RPMI7951 (cell line): ENCODE measurements around the gene SSNA1. TPM values are rescaled to one million over a fixed set of nuclear protein-coding genes. Genes with fewer than 3 reads are reported as not detected.
A peak's percentile ranks its signal among the peaks of the same experiment; 100 is the strongest.

ENCODE experiments used
- DNase-seq: peaks from one replicate; pipeline ENCODE4 v3.0.0-alpha.2; 2012; ENCODE audit warnings: low read depth
- total RNA-seq: library from RNA; depleted of rRNA; stranded (reverse); fragments of >200 nt; shearing (Covaris generic); gene quantifications from 2 replicates; pipeline ENCODE4 v1.2.3, GENCODE V29; 2014

Gene SSNA1
- total RNA-seq, 1 experiment from 2014 or later = 72.8 TPM

DNA sequence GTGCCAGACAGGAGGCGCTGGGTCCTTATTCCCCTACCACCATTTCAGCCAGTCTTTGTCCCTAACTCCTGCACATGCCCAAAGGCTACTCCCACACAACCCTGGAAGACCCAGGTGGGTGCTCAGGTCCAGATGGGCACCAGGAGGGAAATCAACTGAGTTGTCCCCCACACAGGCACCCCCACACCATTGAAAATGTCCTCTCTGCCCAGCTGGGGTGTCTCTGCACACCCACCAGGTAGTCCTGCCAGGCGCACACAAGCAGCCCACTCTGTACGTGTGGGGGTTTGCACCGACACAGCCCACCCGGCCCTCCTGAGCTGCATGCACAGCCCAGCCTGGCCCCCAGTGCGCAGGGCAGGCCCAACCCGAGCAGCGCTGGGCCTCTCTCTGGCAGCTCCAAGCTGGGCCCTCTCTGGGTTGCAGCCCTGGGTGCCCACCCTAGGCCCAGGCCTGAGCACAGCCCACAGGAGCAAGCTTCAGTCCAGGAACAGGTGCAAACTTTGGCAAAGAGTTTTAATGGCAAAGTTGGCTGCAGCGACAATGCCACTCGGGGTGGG is 31.4 kb downstream of the SSNA1 start:
- no peak for DNase-seq

DNA sequence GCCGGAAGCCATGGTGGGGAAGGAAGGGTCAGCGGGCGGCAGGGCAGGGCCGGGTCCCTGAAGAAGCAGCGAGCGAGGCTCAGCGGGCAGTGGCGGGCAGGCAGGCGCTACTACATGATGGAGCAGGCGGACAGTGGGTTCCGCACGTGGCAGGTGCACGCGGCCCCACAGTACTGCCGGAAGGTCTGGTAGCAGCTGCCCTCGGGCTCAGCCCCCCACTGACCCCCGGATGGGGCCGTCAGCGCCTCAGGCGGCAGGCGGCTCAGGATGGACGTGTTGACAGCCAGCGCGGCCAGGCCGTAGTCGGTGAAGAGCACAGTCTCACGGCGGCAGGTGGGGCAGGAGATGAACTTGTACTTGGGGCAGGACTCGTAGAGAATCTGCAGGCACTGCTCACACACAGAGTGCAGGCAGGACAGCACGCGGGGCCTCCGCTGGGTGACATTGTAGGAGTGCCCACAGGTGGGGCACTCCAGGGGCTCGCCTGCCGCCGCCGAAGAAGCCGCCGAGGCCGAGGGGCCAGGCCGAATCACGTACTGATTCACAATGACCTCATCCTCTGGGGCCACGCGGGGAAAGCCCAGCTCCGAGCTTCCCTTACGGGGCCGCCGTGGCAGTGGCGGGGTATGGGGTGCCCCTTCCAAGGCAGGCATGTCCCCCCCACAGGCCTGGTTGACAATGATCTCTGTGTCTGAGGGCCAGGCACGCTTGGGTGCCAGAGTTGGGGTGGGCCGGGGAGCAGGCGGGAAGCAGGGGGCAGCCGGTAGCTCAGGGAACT is 32.0 kb downstream of the SSNA1 start:
- DNase-seq = no peak

DNA sequence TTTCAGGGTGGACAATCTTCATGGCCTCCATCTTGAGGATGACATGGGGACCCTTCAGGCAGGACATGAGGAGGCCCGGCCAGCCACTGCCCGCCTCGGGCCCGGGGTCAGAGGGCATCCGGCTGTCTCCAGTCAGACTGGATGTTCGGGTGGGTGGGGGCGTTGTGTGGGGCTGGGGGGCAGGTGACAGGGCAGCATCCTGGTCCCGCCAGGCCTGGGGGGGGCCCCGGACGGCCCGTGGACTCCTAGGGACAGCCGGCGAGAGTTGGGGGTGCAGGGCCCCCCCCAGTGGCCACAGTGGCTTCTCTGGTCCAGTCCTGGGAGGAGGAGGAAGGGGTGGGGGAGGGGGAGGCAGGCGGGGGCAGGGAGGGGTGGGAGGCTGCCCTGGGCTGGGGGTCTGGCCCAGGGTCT is 32.6 kb downstream of the SSNA1 start:
- no peak for DNase-seq

DNA sequence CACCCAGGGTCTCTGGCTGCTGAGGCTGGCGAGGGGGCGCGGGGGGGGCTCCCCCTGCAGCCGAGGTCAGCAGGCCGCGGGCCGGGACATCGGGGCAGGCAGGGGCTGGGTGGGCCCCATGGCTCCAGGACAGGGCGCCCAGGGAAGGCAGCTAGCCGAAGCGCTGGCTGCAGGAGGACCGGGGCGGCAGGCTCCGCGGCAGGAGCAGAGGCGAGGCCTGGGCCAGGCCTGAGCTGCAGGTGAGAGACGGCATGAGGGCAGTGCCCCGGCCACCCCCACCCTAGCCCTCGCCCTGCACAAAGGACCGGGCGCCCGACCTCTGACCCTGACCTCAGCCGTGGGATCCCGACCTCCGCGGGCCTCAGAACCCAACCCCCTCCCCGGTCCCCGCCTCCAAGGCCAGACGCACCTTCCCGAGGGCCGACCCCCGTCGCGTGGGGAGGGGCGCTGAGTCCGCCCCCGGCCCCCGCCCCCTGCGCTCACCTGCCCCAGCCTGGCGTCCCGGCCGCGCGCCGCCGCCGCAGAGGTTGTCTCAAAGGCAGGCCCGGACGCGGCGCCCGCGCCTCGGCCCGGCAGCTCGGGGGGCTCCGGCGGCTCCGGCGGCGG is 33.1 kb downstream of the SSNA1 start:
- no peak for DNase-seq

DNA sequence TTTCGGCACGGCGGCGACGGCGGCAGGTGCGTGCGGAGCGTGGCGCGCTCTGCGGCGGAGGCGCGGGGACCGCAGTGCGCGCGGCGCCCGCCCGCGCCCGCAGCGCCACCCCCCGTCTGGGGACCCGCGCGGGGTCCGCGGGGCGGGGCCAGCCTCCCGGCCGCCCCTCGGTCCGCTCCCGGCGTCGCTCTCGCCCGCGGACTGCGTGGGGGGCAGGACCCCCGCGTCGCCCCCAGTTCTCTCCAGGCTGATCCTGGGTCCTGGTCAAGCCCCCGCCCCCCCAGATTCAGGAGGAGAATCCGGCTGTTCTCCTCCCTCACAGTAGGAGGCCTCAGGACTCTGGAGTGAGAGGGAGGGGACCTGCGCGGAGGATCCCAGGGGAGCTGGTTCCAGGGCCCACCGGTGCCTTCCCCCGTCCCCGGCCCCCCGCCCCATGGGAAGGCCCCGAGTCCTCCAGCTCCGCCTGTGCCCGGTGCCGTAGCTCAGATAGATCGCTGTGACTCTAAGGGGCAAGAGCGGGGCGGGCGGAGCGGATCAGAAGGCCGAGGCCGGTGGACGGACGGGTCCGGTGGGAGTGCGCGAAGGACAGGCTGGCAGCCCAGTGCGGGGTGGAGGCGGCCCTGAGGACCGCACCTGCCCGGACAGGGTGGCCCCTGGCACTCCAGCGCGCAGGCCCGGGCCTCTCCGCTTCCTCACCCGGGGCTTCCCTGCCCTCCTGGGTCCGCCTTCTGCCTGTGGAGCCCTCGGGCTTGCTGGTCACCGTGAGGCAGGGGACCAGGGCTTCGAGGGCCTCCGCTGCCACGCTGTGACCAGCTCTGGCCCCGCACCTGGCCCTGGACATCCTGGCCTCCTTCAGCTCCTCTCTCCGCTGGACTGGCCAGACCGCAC is 34.0 kb downstream of the SSNA1 start, which contains the start of gene RNF208:
Gene RNF208, minus strand, starts transcription at position 51 of the 888 bp plus-strand sequence. CDS start 1,028 bp downstream, outside the sequence.
- DNase-seq = no peak

DNA sequence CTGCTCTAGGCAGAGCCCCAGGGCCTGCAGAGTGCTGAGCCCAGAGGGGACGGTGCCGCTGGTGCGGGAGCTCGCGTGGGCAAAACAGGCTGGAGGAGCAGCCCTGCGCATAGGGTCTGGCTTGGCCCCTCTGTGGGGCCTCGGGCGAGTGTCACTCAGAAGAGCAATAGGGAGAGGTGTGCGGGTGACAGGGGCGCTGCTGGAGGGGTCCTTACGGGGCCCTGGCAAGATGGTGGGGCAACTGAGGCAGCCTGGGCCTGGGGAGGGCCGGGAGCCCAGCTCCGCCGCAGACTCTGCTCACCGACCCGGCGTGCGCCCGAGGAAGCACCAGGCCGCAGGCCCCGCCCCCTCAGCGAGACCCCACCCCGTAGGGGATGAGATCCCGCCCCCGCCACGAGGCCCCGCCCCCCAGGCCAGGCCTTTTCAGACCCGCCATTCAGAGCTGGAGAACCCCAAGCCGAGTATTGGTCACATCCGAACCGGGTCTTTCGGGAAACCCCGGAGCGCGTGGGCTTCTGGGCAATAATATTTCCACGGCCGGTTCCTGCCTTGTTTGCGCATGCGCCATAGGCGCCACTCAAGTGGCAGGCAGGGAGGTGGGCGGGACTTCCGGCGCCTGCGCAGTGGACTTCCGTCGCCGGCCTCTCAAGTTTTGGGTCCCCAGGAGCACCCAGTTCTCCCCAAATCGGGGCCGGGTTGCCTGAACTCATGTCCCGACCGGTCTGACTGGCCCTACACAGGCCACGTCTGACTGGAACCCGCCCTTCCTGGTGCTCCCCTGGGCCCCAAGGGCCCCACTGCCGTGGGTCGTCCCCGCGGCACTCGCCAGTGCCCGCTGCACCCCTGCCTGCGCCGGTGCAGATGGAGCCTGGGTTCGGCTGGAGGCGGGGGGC is 34.8 kb downstream of the SSNA1 start:
- peak; percentile 96 for DNase-seq

DNA sequence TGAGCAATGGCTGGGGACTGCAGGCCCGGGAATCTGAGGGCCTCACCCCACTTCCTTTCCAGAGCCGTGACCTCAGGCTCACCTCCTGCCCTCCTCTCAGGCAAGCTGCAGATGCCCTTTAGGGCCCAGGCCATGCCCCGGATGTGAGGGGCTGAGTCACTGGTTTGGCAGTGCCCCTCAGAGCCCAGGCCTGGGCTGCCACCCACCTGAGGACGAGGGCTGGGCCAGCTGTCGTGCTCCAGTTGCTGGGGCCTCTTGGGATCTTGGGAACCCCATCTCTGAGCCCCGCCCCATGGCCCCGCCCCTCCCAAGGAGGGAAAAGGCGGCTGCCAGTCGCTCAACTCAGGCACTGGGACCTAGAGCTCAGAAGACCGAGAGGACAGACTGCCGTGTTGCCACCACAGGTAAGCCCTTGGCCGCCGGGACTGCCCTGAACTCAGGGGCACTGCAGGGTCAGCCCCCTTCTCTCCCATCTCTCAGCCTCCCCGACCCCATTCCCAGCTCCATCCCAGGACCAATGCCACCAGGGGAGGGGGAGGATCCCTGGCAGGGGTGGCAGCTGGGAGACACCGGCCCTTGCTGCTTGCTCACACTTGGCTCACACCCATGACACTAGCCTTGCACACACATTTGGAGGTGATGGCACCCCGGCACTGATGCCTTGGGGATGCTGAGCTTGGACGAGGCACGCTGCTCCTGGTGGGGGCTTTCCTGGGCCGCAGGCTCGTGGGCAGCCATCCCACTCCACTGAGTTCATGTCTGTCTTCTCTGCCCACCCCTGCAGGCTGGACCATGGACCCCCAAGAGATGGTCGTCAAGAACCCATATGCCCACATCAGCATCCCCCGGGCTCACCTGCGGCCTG is 36.6 kb downstream of the SSNA1 start, which contains the start of gene CYSRT1:
Gene CYSRT1, plus strand, starts transcription at position 345 of the 865 bp plus-strand sequence. Its CDS starts 448 bp downstream, at position 793.
- no peak for DNase-seq

DNA sequence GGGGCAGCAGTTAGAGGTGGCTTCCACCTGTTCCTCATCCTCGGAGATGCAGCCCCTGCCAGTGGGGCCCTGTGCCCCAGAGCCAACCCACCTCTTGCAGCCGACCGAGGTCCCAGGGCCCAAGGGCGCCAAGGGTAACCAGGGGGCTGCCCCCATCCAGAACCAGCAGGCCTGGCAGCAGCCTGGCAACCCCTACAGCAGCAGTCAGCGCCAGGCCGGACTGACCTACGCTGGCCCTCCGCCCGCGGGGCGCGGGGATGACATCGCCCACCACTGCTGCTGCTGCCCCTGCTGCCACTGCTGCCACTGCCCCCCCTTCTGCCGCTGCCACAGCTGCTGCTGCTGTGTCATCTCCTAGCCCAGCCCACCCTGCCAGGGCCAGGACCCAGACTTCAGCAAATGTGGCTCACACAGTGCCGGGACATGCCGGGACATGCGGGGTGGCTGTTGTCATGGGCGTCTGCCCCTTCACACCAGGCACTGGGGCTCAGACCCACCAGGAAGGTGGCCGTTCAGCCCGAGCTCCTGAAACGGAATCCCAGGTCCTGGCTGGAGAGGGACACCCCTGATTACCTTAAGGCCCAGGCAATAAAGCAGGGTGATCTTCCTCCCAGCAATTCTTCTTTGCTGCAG is 37.3 kb downstream of the SSNA1 start:
- no peak for DNase-seq

DNA sequence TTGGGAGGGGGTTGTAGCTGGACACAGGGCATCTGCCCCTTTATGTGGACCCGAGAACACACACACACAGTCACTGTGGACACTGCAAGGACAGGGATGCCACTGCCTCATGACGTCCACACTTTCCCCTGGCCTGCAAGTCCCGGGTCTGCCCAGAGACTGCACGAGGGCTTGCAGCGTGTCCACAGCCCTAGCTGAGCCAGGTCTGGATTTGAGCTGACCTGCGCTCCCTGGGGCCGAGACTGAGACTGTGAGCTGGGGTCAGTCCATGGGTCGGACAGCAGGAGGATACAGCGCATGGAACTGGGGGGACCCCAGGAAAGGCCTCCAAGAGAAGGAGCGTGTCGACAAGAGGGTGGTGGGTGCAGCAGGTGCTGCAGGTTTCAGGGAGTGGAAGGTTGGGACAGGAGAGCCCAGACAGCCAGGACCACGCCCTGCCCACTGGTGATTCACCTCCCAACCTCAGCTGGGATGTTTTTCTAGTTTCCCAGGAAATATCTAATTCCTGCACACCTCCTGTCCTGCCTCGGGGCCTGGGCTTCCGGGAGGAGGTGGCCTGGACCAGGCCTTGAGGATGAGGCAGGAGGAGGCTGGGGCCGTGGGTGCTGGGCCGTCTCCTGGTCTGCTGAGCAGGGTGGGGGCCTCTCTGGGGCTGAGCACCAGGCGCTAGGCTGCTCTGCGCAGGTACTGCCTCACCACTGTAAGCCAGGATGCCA is 38.0 kb downstream of the SSNA1 start:
- peak; percentile 41 for DNase-seq

DNA sequence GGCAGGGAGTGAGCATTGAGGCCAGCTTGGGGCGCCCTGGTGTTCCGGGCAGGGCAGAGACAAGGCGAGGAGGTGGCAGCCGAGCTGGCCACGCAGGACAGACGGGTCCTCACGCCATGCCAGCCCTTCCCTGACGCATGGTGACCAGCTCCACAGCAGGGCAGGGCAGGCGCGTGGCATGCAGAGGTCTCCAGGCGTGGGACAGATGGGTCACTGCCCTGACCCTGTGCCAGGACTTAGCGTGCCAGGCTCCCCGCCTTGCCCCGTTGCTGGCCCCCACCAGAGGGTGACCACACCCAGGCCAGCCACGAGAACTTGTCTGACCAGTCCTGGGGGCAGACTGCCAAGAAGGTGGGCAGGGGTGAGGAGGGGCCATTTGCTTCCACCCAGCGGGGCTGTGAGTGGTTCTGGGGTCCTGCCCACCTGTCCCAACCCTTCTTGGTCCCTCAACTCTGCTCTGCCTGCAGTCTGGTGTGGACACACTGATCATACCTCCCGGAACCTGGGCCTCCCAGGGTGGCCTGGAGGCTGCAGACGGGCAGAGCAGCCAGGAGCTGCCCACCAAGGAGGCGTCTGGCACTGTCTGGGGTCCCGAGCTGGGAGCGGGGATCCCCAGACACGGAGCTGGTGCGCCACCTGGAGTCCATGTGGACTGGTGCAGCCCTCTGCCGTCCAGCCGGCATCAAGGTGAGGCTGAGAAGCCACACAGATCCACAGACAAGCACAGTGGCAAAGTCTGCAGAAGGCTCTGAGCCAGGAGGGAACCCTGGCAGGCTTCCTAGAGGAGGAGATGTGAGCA is 38.8 kb downstream of the SSNA1 start, which contains the start of gene RNF224:
Gene RNF224, plus strand, starts transcription at position 449 of the 799 bp plus-strand sequence. CDS start 834 bp downstream, outside the sequence.
- peak; percentile 63 for DNase-seq

DNA sequence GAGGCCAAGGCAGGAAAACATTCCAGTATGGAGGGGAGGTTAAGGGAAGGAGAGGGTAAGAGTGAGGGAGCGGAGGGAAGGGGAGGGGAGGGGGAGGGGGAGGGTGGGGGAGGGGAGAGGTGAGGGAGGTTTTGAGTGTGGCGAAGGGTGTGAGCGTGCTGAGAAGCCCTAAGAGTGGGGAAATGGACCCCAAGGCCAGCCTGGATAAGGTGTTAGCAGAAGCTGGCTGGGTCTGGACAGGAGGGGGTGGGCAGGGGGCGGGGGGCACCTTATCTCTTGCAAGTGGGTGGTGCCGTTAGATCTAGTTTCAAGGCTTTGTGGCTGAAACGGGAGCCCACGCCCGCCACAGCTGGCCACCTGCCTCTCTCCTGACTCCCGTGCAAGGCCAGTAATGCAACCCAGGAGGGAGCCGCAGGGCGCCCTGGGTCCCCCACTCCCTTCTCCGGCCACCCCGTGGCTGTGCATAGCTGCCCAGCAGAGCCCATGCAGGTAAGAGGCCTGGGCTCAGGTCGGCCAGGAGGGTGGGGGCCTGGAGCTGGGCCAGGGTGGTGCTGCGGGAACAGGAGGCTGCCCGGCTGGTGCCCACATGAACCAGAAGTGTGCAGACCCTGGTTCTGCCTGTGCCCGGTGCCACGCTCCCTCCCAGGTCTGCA is 39.5 kb downstream of the SSNA1 start:
- DNase-seq = no peak

DNA sequence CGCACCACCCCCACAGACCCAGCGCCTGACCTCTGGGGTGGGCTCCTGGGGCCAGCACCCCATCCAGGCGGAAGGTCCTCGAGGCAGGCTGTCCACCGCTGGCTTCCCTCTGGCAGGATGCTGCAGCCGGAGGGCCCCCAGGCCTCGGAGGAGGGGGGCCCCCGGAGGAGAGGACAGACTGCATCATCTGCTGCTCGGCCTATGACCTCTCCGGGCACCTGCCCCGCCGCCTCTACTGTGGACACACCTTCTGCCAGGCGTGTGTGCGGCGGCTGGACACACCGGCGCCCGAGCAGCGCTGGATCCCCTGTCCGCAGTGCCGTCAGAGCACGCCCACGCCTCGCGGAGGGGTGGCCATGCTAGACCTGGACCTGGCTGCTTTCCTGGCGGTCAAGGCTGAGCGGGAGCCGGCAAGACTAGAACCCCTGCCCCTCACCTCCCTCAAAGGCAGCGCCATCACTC is 40.1 kb downstream of the SSNA1 start:
- DNase-seq = no peak

DNA sequence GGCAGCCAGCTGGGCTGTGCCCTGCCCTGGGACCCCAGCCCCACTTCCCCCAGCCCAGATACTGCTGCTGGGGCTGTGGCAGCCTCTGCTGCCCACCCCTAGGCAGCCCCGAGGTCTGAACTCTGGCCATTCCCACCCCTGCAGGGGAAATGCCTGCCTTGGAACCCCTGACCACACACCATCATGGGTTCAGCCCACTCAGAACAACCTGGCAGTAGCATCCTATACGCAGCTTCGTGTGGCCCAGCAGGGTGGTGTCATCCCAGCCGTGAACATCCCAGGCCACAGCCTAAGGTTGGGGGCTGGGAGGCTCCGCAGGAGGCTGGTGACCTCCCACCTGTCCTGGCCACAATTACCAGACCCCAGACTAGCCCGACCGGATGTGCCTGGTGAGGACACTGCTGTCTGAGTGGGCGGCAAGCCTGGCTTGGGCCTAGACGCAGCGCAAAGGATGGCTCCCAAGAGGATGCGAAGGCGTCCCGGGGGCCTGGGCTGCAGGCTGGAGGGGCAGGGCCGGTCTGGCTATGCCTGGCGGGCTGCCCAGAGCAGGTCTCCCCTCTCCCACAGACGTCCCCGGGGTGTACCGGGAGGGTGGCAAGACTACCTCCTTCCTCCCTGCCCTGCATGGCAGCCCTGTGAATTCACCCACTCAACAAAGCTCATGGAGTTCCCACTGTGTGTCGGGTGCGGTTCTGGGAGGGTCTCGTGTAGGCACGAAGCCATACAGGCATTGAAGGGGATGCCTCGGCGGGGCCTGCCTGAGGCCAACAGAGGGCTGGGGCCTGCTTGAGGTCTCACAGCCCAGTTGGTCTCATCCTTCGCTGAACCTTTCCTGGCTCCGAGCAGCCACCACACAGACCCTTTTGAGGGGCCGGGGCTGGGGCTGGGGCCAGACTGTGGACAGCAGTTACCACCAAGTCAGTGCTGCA is 40.8 kb downstream of the SSNA1 start:
- no peak for DNase-seq

DNA sequence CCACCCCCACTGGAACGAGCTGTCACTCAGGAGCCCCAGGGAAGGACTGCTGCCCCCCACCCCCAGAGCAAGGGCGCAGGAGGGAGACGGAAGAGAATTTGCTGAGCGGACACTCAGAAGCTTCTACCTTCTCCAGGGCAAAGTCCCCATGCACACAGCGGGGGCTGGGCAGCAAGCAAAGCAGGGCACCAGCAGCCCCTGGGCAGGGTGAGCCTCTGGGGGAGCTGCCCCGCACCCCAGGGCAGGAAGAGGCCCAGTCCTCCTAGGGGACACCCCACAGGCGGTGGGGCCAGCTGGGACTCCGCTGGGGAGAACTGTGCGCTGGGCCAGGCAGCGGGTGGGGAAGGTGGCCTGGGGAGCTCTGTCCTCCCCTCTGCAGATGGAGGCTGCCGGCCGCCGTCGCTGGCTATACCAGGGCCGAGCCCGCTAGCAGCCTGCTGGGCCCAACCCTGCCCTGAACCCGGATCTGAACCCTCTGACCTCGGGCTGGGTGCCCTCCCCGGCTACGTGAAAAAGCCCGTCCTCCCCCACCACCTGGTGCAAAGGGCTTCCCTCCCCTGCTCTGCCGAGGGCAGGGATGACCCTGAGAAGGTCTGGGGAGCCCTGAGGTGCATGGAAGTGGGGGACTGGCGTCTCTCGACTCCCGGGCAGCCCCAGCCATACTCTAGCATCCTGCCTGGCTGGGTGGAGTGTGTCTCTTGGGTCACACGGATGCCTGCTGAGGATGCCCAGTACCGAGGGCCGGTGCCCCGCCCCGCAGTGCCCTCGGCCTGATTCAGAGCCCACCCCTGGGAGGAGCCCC is 41.6 kb downstream of the SSNA1 start:
- no peak for DNase-seq
